ENCODE data around the gene MCF2L.

MCF2L gene

DNA sequence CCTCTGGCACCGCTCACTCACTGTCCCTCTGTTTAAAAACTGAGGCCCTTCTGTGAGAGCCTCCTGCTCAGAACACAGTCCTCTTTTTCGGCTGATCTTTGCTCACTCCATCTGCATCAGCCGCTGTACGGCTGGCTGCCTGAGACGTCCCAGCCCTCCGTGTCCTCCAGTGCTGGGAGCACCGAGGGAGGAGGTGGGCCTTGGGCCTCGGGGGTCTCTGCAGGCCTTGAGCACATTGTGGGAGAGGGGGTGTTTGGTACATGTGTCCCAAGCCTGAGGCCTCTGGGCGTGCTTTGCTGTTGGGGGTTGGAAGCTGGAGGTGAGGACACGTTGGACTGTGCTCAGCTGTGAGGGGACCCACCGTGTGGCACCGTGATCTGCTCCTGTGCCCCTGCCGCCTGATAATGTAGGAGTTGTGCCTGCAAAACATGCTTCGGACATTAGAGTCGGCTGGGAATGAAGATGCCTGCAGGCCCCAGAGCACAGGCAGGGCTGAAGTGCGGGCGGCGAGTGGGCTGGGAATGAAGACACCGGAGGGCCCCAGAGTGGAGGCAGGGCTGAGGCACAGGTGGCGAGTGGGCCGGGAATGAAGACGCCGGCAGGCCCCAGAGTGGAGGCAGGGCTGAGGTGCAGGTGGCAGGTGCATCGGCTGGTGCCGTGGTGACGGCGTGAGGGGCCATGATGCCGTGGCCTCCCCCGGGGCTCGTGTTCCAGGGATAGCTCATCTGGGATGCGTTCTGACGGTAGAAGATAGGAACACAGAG is 30.6 kb downstream of the MCF2L start:
- DNase-seq = no peak

DNA sequence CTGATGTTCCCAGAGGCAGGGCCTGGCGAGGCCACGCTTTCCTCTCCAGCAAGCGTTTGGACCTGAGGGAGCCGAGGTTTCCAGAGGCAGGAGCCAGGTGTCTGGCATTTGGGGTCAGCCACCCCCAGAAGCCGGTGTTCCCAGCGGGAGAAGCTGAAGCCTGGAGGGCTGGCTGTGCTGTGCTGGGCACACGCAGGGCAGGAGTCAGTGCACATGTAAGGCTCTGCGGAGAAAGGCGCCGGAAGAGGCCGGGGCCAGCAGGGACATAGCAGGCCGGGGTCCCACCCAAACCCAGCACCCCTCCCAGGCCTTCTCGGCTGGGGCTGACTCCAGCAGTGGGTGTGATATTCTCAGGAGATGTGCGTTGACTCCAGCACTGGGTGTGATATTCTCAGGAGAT is 31.6 kb downstream of the MCF2L start:
- DNase-seq = no peak

DNA sequence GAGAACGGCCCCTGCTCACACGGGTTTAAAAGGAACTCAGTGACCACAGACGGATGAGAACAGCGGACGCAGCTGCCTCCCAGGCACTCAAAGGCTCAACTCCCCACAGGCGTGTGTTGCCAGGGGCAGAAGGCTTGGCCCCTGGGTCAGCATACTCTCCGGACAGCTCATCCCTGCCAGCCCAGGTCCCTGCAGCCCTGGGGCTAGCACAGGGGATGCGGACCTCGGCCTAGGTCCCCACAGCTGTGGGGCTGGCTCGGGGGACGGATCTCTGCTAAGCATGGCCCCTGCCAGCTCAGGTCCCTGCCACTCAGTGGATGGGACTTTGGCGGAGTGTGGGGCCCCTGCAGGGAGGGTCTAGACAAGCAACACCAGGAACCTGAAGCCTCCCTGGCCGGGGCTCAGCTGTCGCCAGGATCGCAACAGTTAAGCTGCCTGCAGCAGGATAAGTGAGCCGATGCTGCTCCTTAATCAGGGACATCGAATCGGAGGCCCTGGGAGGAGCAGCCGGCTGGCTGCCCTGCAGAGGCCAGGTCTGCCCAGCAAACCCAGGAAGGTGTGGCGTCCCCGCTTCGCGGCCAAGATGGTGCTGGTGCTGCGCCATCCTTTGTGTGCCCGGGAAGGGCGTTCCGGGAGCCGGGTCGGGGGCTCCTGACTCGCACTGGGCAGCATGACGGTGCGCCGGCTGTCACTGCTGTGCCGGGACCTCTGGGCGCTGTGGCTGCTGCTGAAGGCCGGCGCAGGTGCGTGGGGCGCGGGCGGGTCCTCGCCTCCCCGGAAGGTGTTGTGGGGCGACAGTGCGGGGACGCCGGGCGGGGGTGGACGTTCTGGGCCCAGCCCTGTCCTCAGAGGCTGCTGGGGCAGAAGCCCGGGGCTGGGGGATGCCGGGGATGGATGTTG is 32.5 kb downstream of the MCF2L start:
- peak; percentile 51 for DNase-seq

DNA sequence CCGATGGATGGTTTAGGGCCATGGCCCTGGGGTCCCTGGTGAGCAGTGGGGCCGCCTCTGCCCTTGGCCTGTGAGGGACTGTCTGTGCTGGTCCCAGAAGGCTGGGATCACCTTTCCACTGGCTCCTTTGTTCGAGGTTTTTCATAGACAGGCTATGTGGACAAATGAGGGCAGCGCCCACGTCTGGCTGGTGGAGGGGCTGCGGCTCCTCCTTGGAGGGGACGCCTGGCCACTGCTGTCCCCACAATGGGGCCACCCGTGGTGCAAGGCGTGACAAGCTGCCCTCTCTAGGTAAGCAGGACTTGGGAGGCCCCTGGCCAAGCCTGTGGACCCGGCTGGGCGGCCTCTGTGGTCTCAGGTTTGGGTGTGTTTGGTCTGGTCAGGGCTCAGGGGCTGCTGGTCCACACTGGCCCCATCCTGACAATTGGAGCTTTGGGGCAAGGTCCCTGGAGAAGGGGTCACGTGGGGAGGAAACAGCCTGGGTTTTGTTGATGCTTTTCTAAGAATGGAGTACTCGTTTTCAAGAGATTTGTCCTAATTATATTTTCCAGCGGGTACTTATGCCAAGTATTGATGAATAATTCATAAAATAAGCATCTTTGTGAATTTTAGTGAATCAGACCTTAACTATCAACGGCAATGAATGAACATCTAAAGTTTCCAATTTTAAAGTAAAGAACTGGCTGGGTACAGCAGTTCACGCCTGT is 33.3 kb downstream of the MCF2L start:
- DNase-seq = no peak

DNA sequence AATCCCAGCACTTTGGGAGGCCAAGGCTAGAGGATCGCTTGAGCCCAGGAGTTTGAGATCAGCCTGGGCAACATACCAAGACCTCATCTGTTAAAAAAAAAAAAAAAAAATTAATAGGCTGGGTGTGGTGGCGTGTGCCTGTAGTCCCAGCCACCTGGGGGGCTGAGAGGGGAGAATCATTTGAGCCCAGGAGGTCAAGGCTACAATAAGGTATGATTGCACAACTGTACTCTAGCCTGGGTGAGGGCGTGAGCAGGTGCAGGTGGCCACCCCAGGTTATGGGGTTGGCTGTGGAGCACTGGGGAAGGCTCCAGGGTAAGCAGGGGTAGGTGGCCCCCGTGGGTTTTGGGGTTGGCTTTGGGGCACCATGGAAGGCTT is 33.9 kb downstream of the MCF2L start:
- no peak for DNase-seq

DNA sequence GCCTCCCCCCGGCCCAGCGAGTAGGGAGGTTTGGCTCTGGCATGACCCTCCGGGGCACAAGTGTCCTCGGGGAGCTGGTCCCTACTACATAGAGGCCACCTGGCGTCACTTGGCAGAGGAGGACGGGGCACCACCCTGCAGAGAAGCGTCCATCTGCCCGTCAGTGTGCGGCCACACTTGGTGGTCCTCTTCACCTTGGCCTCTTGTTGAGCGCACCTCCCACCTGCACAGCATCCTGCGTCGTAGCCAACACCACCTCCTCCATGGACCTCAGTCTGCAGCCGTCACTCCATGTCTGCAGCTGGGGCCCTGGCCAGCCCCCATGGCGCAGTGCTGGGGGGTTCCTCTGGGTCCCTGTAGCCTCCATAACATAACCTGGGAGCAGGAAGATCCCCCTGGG is 35.1 kb downstream of the MCF2L start:
- no peak for DNase-seq

DNA sequence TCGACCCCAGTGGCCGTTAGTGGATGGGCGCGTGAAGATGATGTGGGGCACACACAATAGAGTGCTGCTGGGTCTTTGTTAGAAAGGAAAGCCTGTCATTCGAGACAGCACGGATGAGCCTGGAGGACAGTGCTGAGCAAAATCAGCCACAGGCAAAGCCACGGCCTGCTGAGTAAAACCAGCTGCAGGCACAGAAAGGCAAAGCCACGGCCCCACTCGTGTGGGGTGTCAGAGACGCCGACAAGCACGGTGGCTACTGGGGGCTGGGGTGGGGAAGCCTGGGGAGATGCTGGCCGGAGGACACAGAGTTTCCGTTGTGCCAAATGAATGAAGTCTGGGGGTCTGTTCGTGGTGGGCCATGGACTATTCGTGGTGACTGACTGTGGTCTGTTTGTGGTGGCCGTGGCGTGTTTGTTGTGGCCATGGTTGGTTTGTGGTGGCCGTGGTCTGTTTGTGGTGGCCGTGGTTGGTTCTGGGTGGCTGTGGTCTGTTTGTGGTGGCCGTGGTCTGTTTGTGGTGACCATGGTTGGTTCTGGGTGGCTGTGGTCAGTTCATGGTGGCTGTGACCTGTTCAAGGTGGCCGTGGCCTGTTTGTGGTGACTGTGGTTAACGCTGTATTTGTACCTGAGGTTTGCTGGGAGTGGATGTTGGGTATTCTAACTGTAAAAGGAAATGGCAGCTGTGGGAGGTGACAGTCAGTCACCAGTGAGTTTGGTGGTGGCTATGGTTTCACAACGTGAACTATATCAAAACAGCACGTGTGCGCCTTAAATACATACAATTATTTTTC is 36.3 kb downstream of the MCF2L start:
- no peak for DNase-seq

DNA sequence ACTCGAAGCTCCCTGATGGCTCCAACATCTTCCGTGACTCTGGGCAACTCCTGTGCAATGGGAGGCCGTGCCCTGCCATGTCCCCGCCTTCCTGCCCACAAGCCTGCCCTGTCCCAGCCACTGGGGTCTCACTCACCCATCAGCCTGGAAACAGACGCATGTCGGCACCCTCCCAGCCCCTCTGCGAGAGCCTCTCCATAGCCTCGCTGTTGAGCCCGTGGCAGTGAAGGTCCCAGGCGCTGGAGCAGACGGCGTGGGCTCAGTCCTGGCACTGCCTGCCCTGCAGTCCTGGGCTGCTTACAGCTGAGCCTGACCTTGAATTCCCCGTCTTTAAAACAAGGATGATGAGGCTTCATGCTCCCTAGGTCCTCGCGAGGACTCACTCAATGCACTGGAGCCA is 37.0 kb downstream of the MCF2L start:
- DNase-seq = no peak

DNA sequence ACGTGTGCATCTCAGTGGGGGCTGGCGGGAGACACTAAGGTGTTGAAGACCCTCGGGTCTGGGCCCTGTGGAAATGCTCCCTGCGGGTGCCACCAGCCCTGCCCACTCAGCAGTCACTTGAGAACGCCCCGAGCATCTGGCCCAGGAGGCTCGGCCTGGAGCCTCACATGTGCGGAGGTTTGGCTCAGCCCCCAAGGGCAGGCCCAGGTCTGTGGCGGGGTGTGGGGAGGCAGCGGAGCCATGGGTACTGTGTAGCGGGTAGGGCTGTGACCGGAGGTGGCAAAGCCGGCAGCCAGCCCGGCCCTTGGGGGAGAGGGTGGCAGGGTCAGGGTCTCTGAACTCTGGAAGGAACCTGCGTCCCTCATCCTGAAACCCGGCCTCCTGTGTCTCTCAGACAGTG is 37.6 kb downstream of the MCF2L start:
- DNase-seq = no peak

DNA sequence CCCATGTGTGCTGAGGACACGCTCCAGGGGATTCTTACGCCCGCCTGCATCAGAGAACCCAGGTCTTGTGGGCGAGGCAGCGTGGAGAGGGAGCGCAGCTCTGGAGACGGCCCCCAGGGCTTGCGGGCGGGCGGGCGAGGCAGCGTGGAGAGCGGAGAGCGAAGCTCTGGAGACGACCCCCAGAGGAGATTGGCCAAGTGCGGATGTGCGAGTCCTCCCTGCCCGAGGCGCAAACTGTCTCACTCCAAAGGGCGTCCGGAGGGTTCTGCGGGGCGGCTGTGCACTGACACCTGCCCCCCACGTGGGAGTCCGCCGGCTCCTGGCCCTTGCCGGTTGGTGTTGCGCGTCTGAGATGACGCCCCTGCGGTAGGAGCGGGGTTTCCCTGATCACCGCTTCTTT is 39.8 kb downstream of the MCF2L start:
- DNase-seq = no peak

DNA sequence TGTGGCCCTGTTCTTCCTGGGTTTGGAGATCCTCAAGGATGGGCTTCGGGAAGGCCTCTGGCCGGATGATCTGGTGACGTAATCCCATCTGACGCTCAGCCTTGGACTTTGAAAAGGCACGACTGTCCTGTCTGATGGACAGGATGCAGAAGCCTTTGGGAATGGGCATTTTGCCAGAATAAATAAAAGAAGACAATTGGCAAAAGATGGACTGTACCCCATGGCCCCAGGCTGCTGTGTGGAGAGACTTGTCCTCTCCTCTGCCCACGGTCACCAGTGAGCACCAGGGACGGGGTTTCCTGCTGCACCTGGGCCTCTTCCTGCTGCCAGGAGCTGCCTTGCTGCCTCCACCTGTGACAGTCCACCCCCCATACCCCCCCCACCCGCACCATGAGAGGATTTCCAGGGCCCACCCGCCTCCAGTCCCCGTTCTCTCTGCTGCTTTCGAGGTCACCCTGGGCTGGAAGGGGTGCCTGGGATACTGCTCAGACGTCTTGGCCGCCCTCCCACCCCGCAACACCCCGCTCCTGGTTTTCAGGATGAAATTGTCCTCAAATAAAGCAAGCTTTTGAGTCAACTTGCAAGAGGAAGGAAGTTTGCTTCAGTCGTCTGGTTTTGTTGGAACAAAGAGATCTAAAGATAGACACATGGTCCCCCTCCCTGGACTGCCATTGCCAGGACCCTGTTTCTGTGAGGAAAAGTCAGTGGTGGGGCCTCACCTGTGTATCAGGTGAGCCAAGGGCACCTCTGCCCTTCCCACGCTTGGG is 40.9 kb downstream of the MCF2L start:
- DNase-seq = no peak

DNA sequence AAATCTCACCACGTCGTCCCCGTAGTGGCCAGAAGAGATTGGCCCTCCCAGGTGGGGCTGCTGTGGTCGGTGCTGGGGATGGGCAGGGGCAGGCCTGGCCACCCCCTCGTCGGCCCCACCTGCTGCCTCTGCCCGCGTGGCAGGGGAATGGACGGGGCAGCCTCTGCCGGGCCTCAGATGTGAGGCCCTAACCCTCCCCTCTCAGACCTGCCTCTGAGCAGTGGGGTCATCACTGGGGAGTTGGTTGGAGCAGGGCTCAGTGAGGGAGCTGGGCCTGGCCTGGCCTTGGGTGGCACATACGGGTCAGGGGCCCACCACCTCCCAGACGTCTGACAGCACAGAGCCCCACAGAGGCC is 41.5 kb downstream of the MCF2L start:
- no peak for DNase-seq

DNA sequence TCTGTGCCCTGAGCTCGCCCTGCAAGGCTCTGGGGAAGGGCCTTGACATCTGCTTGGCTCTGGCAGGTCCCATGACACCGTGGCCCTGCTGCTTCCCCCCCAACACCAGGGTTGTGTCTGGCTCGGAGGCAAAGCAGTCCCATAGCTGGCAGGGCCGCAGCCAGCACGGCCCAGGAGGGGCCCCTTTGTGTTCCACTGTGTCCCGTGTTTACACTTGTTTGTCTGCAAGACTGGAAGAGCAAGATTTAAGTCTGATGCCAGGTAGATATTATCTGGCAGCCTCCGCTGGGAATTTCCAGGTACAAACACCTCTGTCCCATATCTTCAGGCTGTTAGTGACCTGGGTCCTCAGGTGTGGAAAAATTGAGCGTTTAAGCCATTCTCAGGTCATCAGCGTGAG is 44.3 kb downstream of the MCF2L start:
- DNase-seq = no peak

DNA sequence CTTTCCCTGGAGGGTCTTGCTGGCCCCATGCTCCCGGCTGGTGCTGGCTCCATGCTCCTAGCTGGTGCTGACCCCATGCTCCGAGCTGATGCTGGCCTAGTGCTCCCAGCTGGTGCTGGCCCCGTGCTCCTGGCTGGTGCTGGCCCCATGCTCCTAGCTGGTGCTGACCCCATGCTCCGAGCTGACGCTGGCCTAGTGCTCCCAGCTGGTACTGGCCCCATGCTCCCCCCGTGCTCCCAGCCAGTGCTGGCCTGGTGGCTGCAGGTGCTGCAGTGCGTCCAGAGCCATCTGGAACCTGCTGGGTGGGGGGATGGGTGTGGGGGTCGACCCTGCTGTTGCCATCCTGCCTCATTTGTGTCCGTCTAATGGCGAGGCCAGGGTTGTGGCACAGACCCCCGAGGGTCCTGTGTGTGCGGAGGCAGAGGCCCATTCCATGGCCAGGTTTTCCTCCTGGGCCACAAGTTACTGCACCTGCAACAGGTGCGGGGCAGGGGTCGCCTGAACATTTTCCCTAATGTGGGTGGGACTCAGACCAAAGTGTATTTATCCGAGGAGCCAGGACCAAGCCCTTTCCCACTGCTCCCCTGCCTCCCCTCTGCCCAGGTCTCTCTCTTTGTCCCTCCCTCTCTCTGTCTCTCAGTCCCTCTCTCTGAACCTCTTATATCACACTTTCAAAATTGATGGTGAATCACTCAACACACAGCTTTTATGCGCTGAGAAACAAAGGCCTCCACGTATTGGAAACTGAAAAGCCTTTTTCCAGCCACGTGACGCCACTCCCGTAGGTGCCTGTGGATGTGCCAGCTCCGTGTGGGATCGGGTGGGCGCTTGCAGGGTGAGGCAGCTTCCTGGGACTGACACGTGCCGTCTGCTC is 45.1 kb downstream of the MCF2L start:
- no peak for DNase-seq

DNA sequence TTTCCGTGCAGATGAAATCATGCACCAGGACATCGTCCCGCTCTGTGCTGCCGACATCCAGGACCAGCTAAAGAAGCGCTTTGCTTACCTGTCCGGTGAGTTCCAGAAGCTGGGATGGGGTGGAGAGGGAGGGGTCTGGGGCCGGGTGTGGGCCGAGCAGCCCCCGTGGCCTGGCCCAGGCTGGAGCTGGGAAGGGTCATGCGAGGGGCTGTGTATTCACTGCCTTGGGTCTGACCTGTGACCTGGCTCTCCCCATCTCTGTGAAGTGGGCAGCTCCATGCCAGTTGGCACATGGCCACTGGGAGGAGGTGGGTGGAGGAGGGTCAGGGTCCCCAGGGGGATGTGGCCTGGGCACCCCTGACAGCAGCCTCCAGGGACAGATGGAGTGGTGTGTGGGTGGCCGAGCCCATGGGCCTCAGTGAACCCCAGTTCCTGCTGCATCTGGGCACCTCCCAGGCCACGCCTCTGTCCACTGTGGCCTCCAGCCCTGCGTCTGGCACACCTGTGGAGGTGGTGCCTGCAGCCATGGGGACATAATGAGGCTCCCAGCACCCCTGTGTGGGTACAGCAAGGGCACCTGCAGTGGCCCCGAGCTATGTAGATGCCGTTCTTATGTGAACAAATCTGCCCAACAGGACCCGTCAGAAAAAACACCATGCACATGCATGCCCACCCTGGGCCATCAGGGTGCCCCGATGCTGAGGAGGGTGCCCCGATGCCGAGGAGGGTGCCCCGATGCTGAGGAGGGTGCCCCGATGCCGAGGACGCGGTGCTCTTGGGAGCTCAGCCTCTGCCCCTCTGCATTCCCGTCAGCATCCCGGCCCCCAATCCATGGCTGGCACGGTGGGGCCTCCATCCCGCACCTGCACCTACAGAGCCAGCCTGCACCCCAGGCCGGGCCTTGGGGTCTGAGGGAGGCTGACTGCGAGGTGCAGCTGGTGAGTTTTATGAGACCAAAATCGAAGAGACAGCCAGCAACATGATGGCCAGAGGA is 46.0 kb downstream of the MCF2L start:
- DNase-seq = no peak

DNA sequence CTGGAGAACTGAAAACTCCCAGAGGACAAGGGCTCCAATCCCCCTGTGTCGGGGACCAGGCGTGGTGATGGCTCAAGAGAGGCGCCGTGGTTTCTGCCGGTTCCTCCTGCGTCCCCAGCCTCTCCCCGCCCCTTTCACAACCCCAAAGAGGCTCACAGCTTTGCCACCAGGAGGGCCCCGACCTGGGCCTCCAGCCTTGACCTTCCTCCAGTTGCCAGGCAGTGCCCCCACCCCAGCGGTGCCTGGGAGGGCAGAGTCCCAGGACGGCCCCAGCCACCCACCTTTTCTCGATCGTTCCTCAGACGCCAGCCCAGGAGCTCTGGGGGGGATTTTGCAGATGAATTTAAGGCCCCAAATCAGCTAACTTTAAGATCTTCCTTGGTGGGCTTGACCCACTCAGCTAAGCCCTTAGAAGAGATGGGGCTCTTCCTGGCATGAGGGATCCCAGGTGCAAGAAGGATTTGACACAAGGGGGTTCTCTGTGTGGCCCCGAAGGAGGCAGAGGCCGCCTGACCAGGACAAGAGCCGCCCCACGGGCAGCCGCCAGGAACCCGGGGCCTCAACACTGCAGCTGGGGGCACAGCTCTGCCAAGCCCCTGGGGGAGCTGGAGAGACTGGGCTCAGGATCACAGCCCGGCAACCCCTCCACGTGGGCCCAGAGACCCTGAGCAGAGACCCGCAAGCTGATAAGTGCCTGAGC is 47.0 kb downstream of the MCF2L start:
- no peak for DNase-seq

DNA sequence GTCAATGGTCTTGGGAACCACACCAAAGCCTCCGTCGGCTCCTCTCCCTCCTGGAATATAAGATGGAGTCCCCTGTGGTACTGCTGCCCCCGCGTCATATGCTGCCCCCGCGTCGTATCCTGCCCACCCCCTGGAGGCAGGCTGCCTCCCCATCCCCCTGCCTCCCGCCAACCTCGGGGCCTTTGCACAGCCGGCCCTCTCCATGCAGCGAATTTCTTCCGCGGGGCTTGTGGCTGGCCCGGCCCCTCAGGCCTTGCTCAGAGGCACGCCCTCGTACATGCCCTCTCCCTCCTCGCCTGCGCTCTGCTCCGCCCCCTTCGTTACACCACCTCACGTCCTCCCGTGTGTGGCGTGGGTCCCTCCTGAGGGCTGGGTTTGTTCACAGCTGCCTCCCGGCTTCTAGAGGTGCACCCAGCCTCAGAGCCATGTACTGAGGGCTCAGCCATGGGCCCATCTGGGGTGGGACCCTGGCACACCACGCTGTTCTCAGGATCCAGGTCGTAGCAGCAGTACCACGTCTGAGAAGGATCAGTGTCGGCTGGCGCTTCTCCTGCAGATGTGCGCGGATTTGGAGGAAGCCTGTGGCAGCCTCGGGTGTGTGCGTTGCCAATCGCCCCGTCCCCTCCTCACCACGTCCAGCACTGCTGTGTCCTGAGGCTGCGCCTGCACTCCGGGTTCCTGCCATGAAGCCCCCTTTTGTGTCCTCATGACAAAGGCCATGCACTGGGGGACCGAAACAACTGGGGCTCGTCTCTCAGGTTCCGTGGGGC is 47.7 kb downstream of the MCF2L start:
- no peak for DNase-seq

DNA sequence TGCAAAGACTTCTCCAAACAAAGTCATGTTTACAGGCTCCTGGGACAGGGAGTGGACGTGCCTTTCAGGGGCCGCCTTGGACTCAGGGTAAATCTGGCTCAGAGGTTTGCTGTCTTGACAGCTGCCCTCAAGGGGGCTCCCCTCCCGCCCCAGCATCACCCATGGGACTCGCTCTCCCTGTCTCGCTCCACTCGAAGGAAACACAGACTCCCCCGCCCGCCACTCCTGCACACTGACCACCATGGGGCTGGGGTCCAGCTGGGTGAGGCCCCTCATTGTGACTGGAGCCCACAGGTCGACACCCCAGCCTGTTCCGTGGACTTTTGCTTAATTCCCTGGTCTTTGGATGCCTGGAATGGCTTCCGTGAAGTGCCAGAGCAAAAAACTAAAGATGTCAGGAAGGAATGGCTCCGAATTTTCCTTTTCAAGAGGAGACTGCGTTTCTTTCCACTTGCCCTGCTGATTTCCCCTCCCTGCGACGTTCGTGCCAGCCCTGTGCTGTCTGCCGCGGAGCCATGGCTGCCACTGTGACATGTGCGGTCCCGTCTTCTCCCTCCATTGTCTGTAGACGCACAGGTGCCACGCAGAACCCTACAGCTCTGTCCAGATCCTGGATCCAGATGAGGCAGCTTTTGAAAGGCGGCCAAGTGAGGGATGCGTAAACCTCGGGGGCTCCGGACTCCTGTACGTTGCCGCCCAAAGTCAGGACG is 48.6 kb downstream of the MCF2L start:
- no peak for DNase-seq
